SIG-M5 treated with dmso at 0.1 percent for 504 hours (cell line): ENCODE measurements around the gene KRT8.

Experiments used
- DNase-seq: peaks from one replicate; lab custom pipeline; 2025; ENCODE audit not compliant: unreplicated experiment; lab: John Stamatoyannopoulos, UW

KRT8 gene

GRCh38 chr12:52848661-52849255 lies 56.1 kb downstream of the KRT8 start, which contains the start of gene KRT78:
TSS of gene KRT78 (minus strand) at chr12:52848994. CDS start at chr12:52848930, 64 bp downstream.
- DNase-seq = no peak

- no peak for DNase-seq
Observed at GRCh38 chr12:52847335-52848102, 57.4 kb downstream of the KRT8 start.
